Liver (tissue), 9 donors: ENCODE measurements around the gene RAPGEF4. TPM values are rescaled to one million over a fixed set of nuclear protein-coding genes. Genes with fewer than 3 reads are reported as not detected.
"Not testable (repeated sequence)": the region's sequence is repeated elsewhere in the genome, so short reads cannot be mapped to it uniquely, and the experiment has no call there.

Experiments used
- DNase-seq: peaks from one replicate; pipeline ENCODE4 v3.0.0-alpha.2; 2017; ENCODE audit warnings: low spot score
- H3K27ac ChIP-seq, 2 donors: one replicate each; pipeline ENCODE4 v1.7.0; 2013; ENCODE audit warnings: inconsistent platforms in 2 of 2, low read length in 2 of 2, control low read depth in 1 of 2, low read depth in 1 of 2, mild to moderate bottlenecking in 1 of 2
- H3K27me3 ChIP-seq, 4 donors: one replicate each; pipeline versions ENCODE4 v1.6.1 to v1.7.0; 2013; ENCODE audit warnings: low read length in 3 of 4, inconsistent platforms in 1 of 4, mild to moderate bottlenecking in 1 of 4, moderate library complexity in 1 of 4; ENCODE audit not compliant: control insufficient read depth in 4 of 4, insufficient read depth in 4 of 4
- H3K36me3 ChIP-seq, 4 donors: one replicate each; pipeline versions ENCODE4 v1.6.1 to v1.7.0; 2013; ENCODE audit warnings: low read length in 3 of 4, mild to moderate bottlenecking in 3 of 4, low read depth in 1 of 4, moderate library complexity in 1 of 4; ENCODE audit not compliant: control insufficient read depth in 4 of 4, insufficient read depth in 3 of 4
- H3K4me1 ChIP-seq, 4 donors: one replicate each; pipeline versions ENCODE4 v1.6.1 to v1.7.0; 2013; ENCODE audit warnings: low read length in 3 of 4, mild to moderate bottlenecking in 3 of 4, moderate library complexity in 1 of 4; ENCODE audit not compliant: control insufficient read depth in 4 of 4, insufficient read depth in 4 of 4
- H3K4me3 ChIP-seq, 3 donors: one replicate each; pipeline versions ENCODE4 v1.6.1 to v1.7.0; 2013; ENCODE audit warnings: low read length in 3 of 3, control low read depth in 1 of 3, low read depth in 1 of 3, mild to moderate bottlenecking in 1 of 3
- H3K9ac ChIP-seq, 2 donors: one replicate each; pipeline ENCODE4 v1.7.0; 2013; ENCODE audit warnings: low read length in 2 of 2, mild to moderate bottlenecking in 2 of 2, moderate library complexity in 2 of 2, control low read depth in 1 of 2, low read depth in 1 of 2
- H3K9me3 ChIP-seq, 4 donors: one replicate each; pipeline versions ENCODE4 v1.6.1 to v1.7.0; 2013; ENCODE audit warnings: low read length in 3 of 4; ENCODE audit not compliant: control insufficient read depth in 4 of 4
- EGR1 ChIP-seq, 2 donors: IDR thresholded peaks; 2 replicates each; pipeline ENCODE4 v1.6.1; 2016 to 2018; ENCODE audit warnings: antibody characterized with exemption in 2 of 2, low read depth in 2 of 2
- FOXA1 ChIP-seq: IDR thresholded peaks from 2 replicates; pipeline ENCODE4 v1.6.1; 2016; ENCODE audit warnings: antibody characterized with exemption
- FOXA2 ChIP-seq: IDR thresholded peaks from 2 replicates; pipeline ENCODE4 v1.6.1; 2016; ENCODE audit warnings: antibody characterized with exemption
- GABPA ChIP-seq, 2 donors: IDR thresholded peaks in 1 of 2; conservative IDR thresholded peaks in 1 of 2; 2 replicates each; pipeline ENCODE4 v1.6.1; 2016; ENCODE audit warnings: antibody characterized with exemption in 2 of 2, mild to moderate bottlenecking in 1 of 2, moderate library complexity in 1 of 2
- HNF4A ChIP-seq, 2 donors: conservative IDR thresholded peaks; 2 replicates each; pipeline ENCODE4 v1.6.1; 2016; ENCODE audit warnings: antibody characterized with exemption in 2 of 2, mild to moderate bottlenecking in 2 of 2
- HNF4G ChIP-seq: IDR thresholded peaks from 2 replicates; pipeline ENCODE4 v1.6.1; 2016; ENCODE audit warnings: antibody characterized with exemption
- JUND ChIP-seq, 2 donors: IDR thresholded peaks; 2 replicates each; pipeline ENCODE4 v1.6.1; 2016; ENCODE audit warnings: antibody characterized with exemption in 2 of 2
- NR2F2 ChIP-seq: IDR thresholded peaks from 2 replicates; pipeline ENCODE4 v1.6.1; 2016; ENCODE audit warnings: antibody characterized with exemption
- RAD21 ChIP-seq, 2 donors: IDR thresholded peaks; 2 replicates each; pipeline ENCODE4 v1.6.1; 2016; ENCODE audit warnings: antibody characterized with exemption in 2 of 2, mild to moderate bottlenecking in 2 of 2
- RXRA ChIP-seq, 2 donors: IDR thresholded peaks; 2 replicates each; pipeline ENCODE4 v1.6.1; 2017 to 2018; ENCODE audit warnings: antibody characterized with exemption in 2 of 2, mild to moderate bottlenecking in 1 of 2
- SP1 ChIP-seq: IDR thresholded peaks from 2 replicates; pipeline ENCODE4 v1.6.1; 2018; ENCODE audit warnings: antibody characterized with exemption, mild to moderate bottlenecking
- TAF1 ChIP-seq: conservative IDR thresholded peaks from 2 replicates; pipeline ENCODE4 v1.6.1; 2016; ENCODE audit warnings: antibody characterized with exemption, mild to moderate bottlenecking
- YY1 ChIP-seq: IDR thresholded peaks from 2 replicates; pipeline ENCODE4 v1.6.1; 2016; ENCODE audit warnings: antibody characterized with exemption, mild to moderate bottlenecking
- whole genome bisulfite sequencing: extraction: QIAGEN DNeasy Blood & Tissue Kit; methylation state at CpG from one replicate; pipeline ENCODE4 v1.1.7; 2013; 5-methylcytosine and 5-hydroxymethylcytosine counted together
- polyA plus RNA-seq, 2 donors: library from polyadenylated mRNA; stranded (reverse) in 1 of 2; unstranded in 1 of 2; fragments of 200-250 nt in 1 of 2; fragments of >200 nt in 1 of 2; fragmentation: Nextera tagmentation in 1 of 2; extraction: Ambion mirVana in 1 of 2; gene quantifications; one replicate each; pipeline versions ENCODE4 v1.2.1 to v1.2.3, GENCODE V29; 2013 to 2015
- total RNA-seq, 2 donors: library from RNA; depleted of rRNA; stranded (reverse); fragments of >200 nt; gene quantifications; one replicate each; pipeline ENCODE4 v1.2.3, GENCODE V29; 2014
- TF ChIP-seq, protein P1 (sequence below): IDR thresholded peaks from 2 replicates; pipeline ENCODE4 v1.6.1; 2016; ENCODE audit warnings: antibody characterized with exemption
- TF ChIP-seq, protein P2 (sequence below): IDR thresholded peaks from 2 replicates; pipeline ENCODE4 v1.6.1; 2016; ENCODE audit warnings: antibody characterized with exemption
- TF ChIP-seq, protein P3 (sequence below): fragments of 150-350 bp; IDR thresholded peaks from 2 replicates; pipeline ENCODE4 v1.5.1; 2017; ENCODE audit warnings: improper control_type of control experiment, low read depth, low read length; ENCODE audit not compliant: missing input control
- TF ChIP-seq, protein P4 (sequence below): IDR thresholded peaks from 2 replicates; pipeline ENCODE4 v1.6.1; 2016; ENCODE audit warnings: antibody characterized with exemption
- TF ChIP-seq, protein P5 (sequence below): IDR thresholded peaks from 2 replicates; pipeline ENCODE4 v1.6.1; 2016; ENCODE audit warnings: antibody characterized with exemption, mild to moderate bottlenecking
- donor health status: healthy.
- donor health status: healthy.
- donor health status: healthy.
- donor health status: healthy.
- donor health status: healthy.

Gene RAPGEF4
- total and polyA plus RNA-seq, 4 donors, result 1.5 to 18.2 (median 8.3) TPM

DNA sequence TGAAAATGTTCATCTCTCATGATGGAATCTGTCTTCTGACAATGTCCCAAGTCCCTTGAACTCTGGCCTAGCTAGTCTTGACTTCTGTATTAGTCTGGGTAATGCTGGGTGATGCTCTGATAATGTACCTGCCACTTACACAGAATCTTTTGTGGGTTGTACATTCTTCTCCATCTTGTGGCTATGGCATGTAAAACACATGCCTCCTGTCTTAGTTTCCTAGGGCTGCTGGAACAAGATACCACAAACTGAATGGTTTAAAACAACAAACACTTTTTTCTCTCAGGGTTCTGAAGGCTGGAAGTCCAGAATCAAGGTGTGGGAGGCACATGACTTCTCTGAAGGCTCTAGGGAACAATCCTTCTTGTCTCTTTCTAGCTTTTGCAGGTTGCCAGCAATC lies 57.1 kb downstream of the RAPGEF4 start:
- Histone ChIP-seq H3K9ac (no peak overlapping the region), H3K36me3 (no peaks in the 10 kb centered on the region), H3K27me3 (no peaks in the 10 kb centered on the region), H3K4me1 (no peaks in the 10 kb centered on the region), H3K4me3 (no peak overlapping the region), H3K27ac (no peak overlapping the region), H3K9me3 (no peaks in the 10 kb centered on the region)
- no peak for DNase-seq
- TF ChIP-seq HNF4G, result no peak
- TF ChIP-seq TAF1, result no peak
- TF ChIP-seq, protein P1, sequence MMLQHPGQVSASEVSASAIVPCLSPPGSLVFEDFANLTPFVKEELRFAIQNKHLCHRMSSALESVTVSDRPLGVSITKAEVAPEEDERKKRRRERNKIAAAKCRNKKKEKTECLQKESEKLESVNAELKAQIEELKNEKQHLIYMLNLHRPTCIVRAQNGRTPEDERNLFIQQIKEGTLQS, result no peak
- no peak for TF ChIP-seq YY1
- TF ChIP-seq FOXA1, result no peak
- no peak for TF ChIP-seq JUND (IDR thresholded peaks at IDR 0.05)
- TF ChIP-seq, protein P2, sequence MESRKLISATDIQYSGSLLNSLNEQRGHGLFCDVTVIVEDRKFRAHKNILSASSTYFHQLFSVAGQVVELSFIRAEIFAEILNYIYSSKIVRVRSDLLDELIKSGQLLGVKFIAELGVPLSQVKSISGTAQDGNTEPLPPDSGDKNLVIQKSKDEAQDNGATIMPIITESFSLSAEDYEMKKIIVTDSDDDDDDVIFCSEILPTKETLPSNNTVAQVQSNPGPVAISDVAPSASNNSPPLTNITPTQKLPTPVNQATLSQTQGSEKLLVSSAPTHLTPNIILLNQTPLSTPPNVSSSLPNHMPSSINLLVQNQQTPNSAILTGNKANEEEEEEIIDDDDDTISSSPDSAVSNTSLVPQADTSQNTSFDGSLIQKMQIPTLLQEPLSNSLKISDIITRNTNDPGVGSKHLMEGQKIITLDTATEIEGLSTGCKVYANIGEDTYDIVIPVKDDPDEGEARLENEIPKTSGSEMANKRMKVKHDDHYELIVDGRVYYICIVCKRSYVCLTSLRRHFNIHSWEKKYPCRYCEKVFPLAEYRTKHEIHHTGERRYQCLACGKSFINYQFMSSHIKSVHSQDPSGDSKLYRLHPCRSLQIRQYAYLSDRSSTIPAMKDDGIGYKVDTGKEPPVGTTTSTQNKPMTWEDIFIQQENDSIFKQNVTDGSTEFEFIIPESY, result no peak
- no peak for TF ChIP-seq GABPA (IDR thresholded peaks at IDR 0.05 in 1 of 2, conservative IDR thresholded peaks at IDR 0.05 in 1 of 2)
- no peak for TF ChIP-seq FOXA2
- TF ChIP-seq SP1, result no peak
- no peak for TF ChIP-seq EGR1 (IDR thresholded peaks at IDR 0.05; ENCODE audit: low read depth in 2 of 2)
- no peak for TF ChIP-seq RXRA (IDR thresholded peaks at IDR 0.05)
- TF ChIP-seq RAD21 (IDR thresholded peaks at IDR 0.05), result no peak
- no peak for TF ChIP-seq HNF4A (conservative IDR thresholded peaks at IDR 0.05)
- TF ChIP-seq, protein P3, sequence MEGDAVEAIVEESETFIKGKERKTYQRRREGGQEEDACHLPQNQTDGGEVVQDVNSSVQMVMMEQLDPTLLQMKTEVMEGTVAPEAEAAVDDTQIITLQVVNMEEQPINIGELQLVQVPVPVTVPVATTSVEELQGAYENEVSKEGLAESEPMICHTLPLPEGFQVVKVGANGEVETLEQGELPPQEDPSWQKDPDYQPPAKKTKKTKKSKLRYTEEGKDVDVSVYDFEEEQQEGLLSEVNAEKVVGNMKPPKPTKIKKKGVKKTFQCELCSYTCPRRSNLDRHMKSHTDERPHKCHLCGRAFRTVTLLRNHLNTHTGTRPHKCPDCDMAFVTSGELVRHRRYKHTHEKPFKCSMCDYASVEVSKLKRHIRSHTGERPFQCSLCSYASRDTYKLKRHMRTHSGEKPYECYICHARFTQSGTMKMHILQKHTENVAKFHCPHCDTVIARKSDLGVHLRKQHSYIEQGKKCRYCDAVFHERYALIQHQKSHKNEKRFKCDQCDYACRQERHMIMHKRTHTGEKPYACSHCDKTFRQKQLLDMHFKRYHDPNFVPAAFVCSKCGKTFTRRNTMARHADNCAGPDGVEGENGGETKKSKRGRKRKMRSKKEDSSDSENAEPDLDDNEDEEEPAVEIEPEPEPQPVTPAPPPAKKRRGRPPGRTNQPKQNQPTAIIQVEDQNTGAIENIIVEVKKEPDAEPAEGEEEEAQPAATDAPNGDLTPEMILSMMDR, result no peak
- TF ChIP-seq NR2F2, result no peak

DNA sequence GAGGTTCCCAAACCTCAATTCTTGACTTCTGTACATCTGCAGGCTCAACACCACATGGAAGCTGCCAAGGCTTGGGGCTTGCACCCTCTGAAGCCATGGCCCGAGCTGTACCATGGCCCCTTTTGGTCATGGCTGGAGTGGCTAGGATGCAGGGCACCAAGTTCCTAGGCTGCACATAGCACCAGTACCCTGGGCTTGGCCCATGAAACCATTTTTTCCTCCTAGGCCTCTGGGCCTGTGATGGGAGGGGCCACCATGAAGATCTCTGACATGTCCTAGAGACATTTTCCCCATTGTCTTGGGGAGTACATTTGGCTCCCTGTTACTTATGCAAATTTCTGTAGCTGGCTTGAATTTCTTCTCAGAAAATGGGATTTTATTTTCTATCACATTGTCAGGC lies 67.7 kb downstream of the RAPGEF4 start:
- WGBS, result 92% methylated on average over 1 of the region's 1 CpG
- DNase-seq, H3K36me3 ChIP-seq, H3K27me3 ChIP-seq, H3K4me1 ChIP-seq, H3K9ac ChIP-seq, H3K4me3 ChIP-seq, H3K27ac ChIP-seq, H3K9me3 ChIP-seq: not testable (repeated sequence)

DNA sequence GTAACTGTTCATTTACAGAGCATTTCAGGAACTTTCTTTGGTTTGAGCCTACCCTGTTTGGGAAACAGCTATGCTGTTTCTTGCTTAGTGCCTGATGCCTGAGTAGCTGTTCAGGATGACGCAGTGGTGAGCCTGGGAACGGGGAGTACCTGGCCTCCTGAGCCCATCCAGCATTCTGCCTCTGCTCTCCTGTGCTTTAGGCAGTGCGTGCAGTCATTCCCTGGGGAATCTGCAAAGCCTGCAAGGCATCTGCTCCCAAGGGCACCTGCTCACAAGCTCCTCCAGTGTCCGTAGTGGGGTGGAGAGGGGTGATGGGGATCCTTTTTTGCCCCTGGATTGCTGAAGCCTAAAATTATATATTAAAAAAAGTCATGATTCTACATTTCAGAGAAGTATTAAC lies 68.8 kb downstream of the RAPGEF4 start:
- Histone ChIP-seq H3K4me1 (no peaks in the 10 kb centered on the region), H3K9ac (no peak overlapping the region), H3K27me3 (no peaks in the 10 kb centered on the region), H3K36me3 (no peaks in the 10 kb centered on the region), H3K4me3 (no peak overlapping the region), H3K9me3 (peaks cover 0 to 1% (median 0%) of the 10 kb centered on the region in 4 donors), H3K27ac (no peak overlapping the region)
- no peak for TF ChIP-seq YY1
- no peak for TF ChIP-seq RAD21 (IDR thresholded peaks at IDR 0.05)
- TF ChIP-seq JUND (IDR thresholded peaks at IDR 0.05), result no peak
- TF ChIP-seq GABPA (IDR thresholded peaks at IDR 0.05 in 1 of 2, conservative IDR thresholded peaks at IDR 0.05 in 1 of 2), result no peak
- TF ChIP-seq HNF4A (conservative IDR thresholded peaks at IDR 0.05), result no peak
- TF ChIP-seq RXRA (IDR thresholded peaks at IDR 0.05), result no peak
- TF ChIP-seq, protein P1, result no peak
- TF ChIP-seq, protein P3, result no peak
- TF ChIP-seq TAF1, result no peak
- TF ChIP-seq, protein P4, sequence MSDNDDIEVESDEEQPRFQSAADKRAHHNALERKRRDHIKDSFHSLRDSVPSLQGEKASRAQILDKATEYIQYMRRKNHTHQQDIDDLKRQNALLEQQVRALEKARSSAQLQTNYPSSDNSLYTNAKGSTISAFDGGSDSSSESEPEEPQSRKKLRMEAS, result no peak
- TF ChIP-seq HNF4G, result no peak
- TF ChIP-seq, protein P5, sequence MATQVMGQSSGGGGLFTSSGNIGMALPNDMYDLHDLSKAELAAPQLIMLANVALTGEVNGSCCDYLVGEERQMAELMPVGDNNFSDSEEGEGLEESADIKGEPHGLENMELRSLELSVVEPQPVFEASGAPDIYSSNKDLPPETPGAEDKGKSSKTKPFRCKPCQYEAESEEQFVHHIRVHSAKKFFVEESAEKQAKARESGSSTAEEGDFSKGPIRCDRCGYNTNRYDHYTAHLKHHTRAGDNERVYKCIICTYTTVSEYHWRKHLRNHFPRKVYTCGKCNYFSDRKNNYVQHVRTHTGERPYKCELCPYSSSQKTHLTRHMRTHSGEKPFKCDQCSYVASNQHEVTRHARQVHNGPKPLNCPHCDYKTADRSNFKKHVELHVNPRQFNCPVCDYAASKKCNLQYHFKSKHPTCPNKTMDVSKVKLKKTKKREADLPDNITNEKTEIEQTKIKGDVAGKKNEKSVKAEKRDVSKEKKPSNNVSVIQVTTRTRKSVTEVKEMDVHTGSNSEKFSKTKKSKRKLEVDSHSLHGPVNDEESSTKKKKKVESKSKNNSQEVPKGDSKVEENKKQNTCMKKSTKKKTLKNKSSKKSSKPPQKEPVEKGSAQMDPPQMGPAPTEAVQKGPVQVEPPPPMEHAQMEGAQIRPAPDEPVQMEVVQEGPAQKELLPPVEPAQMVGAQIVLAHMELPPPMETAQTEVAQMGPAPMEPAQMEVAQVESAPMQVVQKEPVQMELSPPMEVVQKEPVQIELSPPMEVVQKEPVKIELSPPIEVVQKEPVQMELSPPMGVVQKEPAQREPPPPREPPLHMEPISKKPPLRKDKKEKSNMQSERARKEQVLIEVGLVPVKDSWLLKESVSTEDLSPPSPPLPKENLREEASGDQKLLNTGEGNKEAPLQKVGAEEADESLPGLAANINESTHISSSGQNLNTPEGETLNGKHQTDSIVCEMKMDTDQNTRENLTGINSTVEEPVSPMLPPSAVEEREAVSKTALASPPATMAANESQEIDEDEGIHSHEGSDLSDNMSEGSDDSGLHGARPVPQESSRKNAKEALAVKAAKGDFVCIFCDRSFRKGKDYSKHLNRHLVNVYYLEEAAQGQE, result no peak
- 86% methylated on average over 4 of the region's 4 CpGs for WGBS
- DNase-seq, result no peak
